Measurements from ENCODE around the gene DCLK1.

Gene DCLK1

GRCh38 chr13:36131222-36131930, at the start of gene DCLK1:
TSS of gene DCLK1 (minus strand) at chr13:36131382.
- no peak for ATAC-seq
- DNase-seq: no peak
- no peak within 1 kb of the TSS for H3K27ac Mint-ChIP-seq
- no peak within 1 kb of the TSS for H3K4me3 Mint-ChIP-seq
- H3K36me3 Mint-ChIP-seq (ENCODE audit: low read depth): no peaks in the 10 kb centered on the region
- no peaks in the 10 kb centered on the region for H3K9me3 Mint-ChIP-seq
- no peaks in the 10 kb centered on the region for H3K4me1 Mint-ChIP-seq
- peaks cover 36% of the 10 kb centered on the region for H3K27me3 Mint-ChIP-seq

DNA sequence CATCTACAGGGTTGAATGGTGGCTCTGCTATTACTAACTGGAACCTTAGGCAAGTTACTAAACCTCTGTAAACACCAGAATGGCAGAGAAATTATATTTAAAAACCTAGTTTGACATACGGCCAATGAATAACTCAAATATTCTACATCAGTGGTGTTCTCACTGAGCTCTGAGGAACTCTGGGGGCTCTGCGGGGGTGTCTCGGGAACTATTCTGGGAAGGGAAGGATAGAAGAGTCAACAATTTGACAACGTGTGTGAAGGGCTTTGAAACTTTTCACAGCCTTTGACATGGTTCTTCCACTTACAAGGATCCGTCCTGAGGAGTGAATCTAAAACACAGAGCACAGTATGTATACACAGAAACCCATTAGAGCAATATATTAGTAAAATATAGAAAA, 44.4 kb upstream of the DCLK1 start:
- no peaks in the 10 kb centered on the region for H3K27me3 Mint-ChIP-seq

GRCh38 chr13:36174923-36175322, 43.7 kb upstream of the DCLK1 start:
- DNase-seq: no peak
- Mint-ChIP-seq H3K4me1 (no peaks in the 10 kb centered on the region), H3K36me3 (ENCODE audit: low read depth) (no peaks in the 10 kb centered on the region), H3K27me3 (no peaks in the 10 kb centered on the region), H3K4me3 (no peak overlapping the region), H3K27ac (no peak overlapping the region), H3K9me3 (no peaks in the 10 kb centered on the region)
- no peak for ATAC-seq

More for the DNA sequence above, 44.4 kb upstream of the DCLK1 start:
- DNase-seq: no peak
- H3K9me3 Mint-ChIP-seq: no peaks in the 10 kb centered on the region
- H3K4me1 Mint-ChIP-seq: no peaks in the 10 kb centered on the region
- no peaks in the 10 kb centered on the region for H3K36me3 Mint-ChIP-seq (ENCODE audit: low read depth)
- no peak for ATAC-seq
- no peak overlapping the region for H3K4me3 Mint-ChIP-seq
- no peak overlapping the region for H3K27ac Mint-ChIP-seq

GRCh38 chr13:36173571-36174322, 42.6 kb upstream of the DCLK1 start:
- ATAC-seq: no peak
- no peaks in the 10 kb centered on the region for H3K27me3 Mint-ChIP-seq
- no peak overlapping the region for H3K27ac Mint-ChIP-seq
- no peak overlapping the region for H3K4me3 Mint-ChIP-seq
- no peaks in the 10 kb centered on the region for H3K9me3 Mint-ChIP-seq
- no peaks in the 10 kb centered on the region for H3K4me1 Mint-ChIP-seq
- no peaks in the 10 kb centered on the region for H3K36me3 Mint-ChIP-seq (ENCODE audit: low read depth)
- no peak for DNase-seq

DNA sequence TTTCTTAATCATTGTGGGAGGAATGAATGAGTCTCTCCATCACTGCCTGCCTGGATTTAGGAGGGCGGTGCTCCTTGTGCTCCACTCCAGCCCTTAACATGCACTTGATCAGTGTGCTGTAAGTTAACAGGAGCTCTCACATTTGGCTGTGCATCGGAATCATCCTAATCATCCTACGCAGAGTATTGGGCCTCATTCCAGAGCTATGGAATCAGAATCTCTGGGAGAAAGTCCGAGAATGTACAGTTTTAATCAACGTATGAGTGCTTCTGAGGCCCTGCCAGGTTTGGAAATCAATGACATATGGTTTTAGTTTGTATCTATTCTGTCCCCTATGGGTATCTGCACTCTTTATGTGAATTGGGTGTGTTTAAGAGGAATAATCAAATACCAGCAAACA, 34.9 kb upstream of the DCLK1 start:
- no peak overlapping the region for H3K4me3 Mint-ChIP-seq
- peaks cover 3% of the 10 kb centered on the region for H3K9me3 Mint-ChIP-seq
- no peak for DNase-seq
- H3K27me3 Mint-ChIP-seq: no peaks in the 10 kb centered on the region
- no peaks in the 10 kb centered on the region for H3K36me3 Mint-ChIP-seq (ENCODE audit: low read depth)
- H3K4me1 Mint-ChIP-seq: no peaks in the 10 kb centered on the region
- H3K27ac Mint-ChIP-seq: no peak overlapping the region
- no peak for ATAC-seq

GRCh38 chr13:36163809-36164308, 32.7 kb upstream of the DCLK1 start:
- H3K27ac Mint-ChIP-seq: no peak overlapping the region
- H3K9me3 Mint-ChIP-seq: peaks cover 3% of the 10 kb centered on the region
- H3K36me3 Mint-ChIP-seq (ENCODE audit: low read depth): no peaks in the 10 kb centered on the region
- no peak for ATAC-seq
- no peak for DNase-seq
- no peaks in the 10 kb centered on the region for H3K27me3 Mint-ChIP-seq
- no peaks in the 10 kb centered on the region for H3K4me1 Mint-ChIP-seq
- H3K4me3 Mint-ChIP-seq: no peak overlapping the region

- no peaks in the 10 kb centered on the region for H3K4me1 Mint-ChIP-seq
- H3K27me3 Mint-ChIP-seq: no peaks in the 10 kb centered on the region
- peaks cover 3% of the 10 kb centered on the region for H3K9me3 Mint-ChIP-seq
- ATAC-seq (no peak), DNase-seq (no peak)
- no peaks in the 10 kb centered on the region for H3K36me3 Mint-ChIP-seq (ENCODE audit: low read depth)
- no peak overlapping the region for H3K27ac Mint-ChIP-seq
- H3K4me3 Mint-ChIP-seq: no peak overlapping the region
These were observed 32.1 kb upstream of the DCLK1 start for GRCh38 chr13:36163286-36163685.

- no peak for DNase-seq
- H3K36me3 Mint-ChIP-seq (ENCODE audit: low read depth): no peaks in the 10 kb centered on the region
- no peak overlapping the region for H3K4me3 Mint-ChIP-seq
- H3K27ac Mint-ChIP-seq: no peak overlapping the region
- H3K27me3 Mint-ChIP-seq: peaks cover 5% of the 10 kb centered on the region
- ATAC-seq: no peak
- peaks cover 3% of the 10 kb centered on the region for H3K9me3 Mint-ChIP-seq
- H3K4me1 Mint-ChIP-seq: no peaks in the 10 kb centered on the region
These were observed 29.1 kb upstream of the DCLK1 start for GRCh38 chr13:36160297-36160696.

GRCh38 chr13:36158611-36159010, 27.4 kb upstream of the DCLK1 start:
- H3K27ac Mint-ChIP-seq: no peak overlapping the region
- H3K4me1 Mint-ChIP-seq: no peaks in the 10 kb centered on the region
- peaks cover 3% of the 10 kb centered on the region for H3K9me3 Mint-ChIP-seq
- H3K36me3 Mint-ChIP-seq (ENCODE audit: low read depth): no peaks in the 10 kb centered on the region
- ATAC-seq: no peak
- DNase-seq: no peak
- H3K4me3 Mint-ChIP-seq: no peak overlapping the region
- H3K27me3 Mint-ChIP-seq: peaks cover 9% of the 10 kb centered on the region

- Mint-ChIP-seq H3K27me3 (peaks cover 9% of the 10 kb centered on the region), H3K4me1 (no peaks in the 10 kb centered on the region), H3K36me3 (ENCODE audit: low read depth) (no peaks in the 10 kb centered on the region), H3K9me3 (no peaks in the 10 kb centered on the region), H3K27ac (no peak overlapping the region), H3K4me3 (no peak overlapping the region)
- ATAC-seq (no peak), DNase-seq (no peak)
These were observed 26.3 kb upstream of the DCLK1 start for GRCh38 chr13:36157480-36157879.

DNA sequence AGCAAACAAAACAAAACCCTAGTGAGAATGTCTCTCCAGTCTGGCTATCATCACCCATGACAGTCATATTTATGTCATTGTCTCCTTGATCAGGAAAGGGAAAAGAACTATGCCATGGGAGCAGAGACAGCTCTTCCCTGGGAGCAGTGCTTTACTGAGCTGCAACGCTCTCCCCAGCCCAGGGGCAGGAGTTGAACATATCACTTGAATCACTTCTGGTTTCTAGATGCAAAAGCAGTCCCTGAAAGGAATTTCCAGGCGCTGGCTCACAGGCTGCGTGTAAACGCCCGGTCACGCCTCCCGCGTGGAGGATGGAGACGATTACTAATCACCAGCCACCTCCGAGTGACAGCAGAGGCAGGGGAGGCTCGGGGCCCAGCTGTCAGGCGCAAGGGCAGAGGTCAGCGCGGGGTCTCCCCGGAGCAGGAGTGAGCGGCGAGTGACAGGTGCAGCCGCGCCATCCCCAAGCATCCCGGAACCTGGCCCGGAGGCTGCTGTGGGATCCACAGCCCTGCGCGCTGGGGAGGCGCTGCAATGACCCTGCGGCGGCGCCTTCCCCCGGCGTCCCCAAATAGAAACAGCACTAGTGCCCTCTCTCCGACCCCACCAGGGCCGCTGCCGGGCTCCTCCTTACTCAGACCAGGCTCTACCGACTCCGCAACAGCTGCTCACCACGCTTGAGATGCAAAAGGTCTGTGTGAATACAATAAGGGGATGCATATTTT, 23.5 kb upstream of the DCLK1 start:
- Mint-ChIP-seq H3K36me3 (ENCODE audit: low read depth) (no peaks in the 10 kb centered on the region), H3K27me3 (peaks cover 9% of the 10 kb centered on the region), H3K9me3 (peaks cover 3% of the 10 kb centered on the region), H3K4me1 (no peaks in the 10 kb centered on the region), H3K27ac (no peak overlapping the region), H3K4me3 (no peak overlapping the region)
- ATAC-seq (no peak), DNase-seq (no peak)

GRCh38 chr13:36151591-36151990, 20.4 kb upstream of the DCLK1 start:
- no peak for ATAC-seq
- no peak for DNase-seq
- Mint-ChIP-seq H3K9me3 (peaks cover 5% of the 10 kb centered on the region), H3K4me1 (no peaks in the 10 kb centered on the region), H3K27ac (no peak overlapping the region), H3K4me3 (no peak overlapping the region), H3K27me3 (peaks cover 9% of the 10 kb centered on the region), H3K36me3 (ENCODE audit: low read depth) (no peaks in the 10 kb centered on the region)

DNA sequence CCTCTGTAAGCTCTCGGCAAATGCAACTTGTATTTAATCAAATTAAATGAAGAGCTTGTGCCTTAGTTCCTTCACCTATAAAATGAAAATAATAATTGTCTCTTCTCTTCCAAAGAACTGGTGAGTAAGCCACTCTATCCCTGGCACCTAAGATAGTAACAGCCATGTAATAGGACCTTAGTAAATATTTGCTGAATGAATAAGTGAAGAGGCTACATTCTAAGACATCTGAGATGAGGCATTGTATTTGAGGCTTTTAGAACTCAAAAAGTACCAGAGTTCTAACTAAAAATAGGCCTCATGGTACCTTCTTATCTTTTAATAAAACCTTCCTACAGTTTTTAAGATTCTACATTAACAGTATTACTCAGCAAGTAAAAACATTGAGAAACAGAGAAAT, 17.3 kb upstream of the DCLK1 start:
- H3K4me1 Mint-ChIP-seq: no peaks in the 10 kb centered on the region
- ATAC-seq: no peak
- H3K4me3 Mint-ChIP-seq: no peak overlapping the region
- H3K27me3 Mint-ChIP-seq: no peaks in the 10 kb centered on the region
- no peaks in the 10 kb centered on the region for H3K36me3 Mint-ChIP-seq (ENCODE audit: low read depth)
- H3K27ac Mint-ChIP-seq: no peak overlapping the region
- no peak for DNase-seq
- peaks cover 5% of the 10 kb centered on the region for H3K9me3 Mint-ChIP-seq

DNA sequence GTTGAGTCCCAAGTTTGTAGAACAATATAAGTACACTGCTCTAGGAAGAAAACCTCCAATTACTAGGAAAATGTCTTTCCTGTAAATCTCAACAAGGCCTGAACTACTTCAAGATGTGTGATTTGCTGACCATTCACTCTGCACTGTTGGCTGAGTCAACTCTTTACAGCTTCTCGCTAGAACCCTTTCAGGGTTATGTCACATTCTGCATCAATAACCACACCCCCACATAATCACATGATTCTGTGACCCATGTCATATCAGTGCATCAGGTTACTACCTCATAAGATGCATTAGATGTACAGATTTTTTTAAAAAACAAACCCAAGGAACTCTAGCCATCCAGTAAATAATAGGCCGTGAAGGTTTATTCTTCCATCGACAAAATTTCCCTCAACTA, 16.1 kb upstream of the DCLK1 start:
- no peak for ATAC-seq
- H3K9me3 Mint-ChIP-seq: peaks cover 5% of the 10 kb centered on the region

More for the DNA sequence above, 16.1 kb upstream of the DCLK1 start:
- H3K4me3 Mint-ChIP-seq: no peak overlapping the region
- H3K4me1 Mint-ChIP-seq: no peaks in the 10 kb centered on the region
- no peaks in the 10 kb centered on the region for H3K27me3 Mint-ChIP-seq
- H3K36me3 Mint-ChIP-seq (ENCODE audit: low read depth): no peaks in the 10 kb centered on the region
- no peak for DNase-seq
- H3K27ac Mint-ChIP-seq: no peak overlapping the region
